H9 (cell line): ENCODE results near the gene CATSPERB. TPM values are rescaled to one million over a fixed set of nuclear protein-coding genes. Genes with fewer than 3 reads are reported as not detected.

Experiments used
- DNase-seq: peaks from one replicate; pipeline ENCODE4 v3.0.0-alpha.2; 2017
- H2AFZ ChIP-seq: one replicate; pipeline ENCODE4 v1.6.1; 2013; ENCODE audit warnings: mild to moderate bottlenecking, low read length, control low read depth, moderate library complexity
- H2AK5ac ChIP-seq: 2 replicates; pipeline ENCODE4 v1.6.1; 2013; ENCODE audit warnings: low read length, control low read depth, mixed read lengths; ENCODE audit not compliant: insufficient read length
- H2BK120ac ChIP-seq: one replicate; pipeline ENCODE4 v1.6.1; 2013; ENCODE audit warnings: low read depth, mild to moderate bottlenecking, low read length, control low read depth, inconsistent platforms; ENCODE audit not compliant: poor library complexity, severe bottlenecking
- H2BK12ac ChIP-seq: 2 replicates; pipeline ENCODE4 v1.6.1; 2013; ENCODE audit warnings: low read length, control low read depth, mixed read lengths, low read depth; ENCODE audit not compliant: insufficient read length
- H2BK15ac ChIP-seq: 2 replicates; pipeline ENCODE4 v1.6.1; 2013; ENCODE audit warnings: low read depth, low read length, control low read depth
- H2BK20ac ChIP-seq: one replicate; pipeline ENCODE4 v1.6.1; 2013; ENCODE audit warnings: low read depth, mild to moderate bottlenecking, low read length, control low read depth, inconsistent platforms; ENCODE audit not compliant: poor library complexity, severe bottlenecking
- H2BK5ac ChIP-seq: 2 replicates; pipeline ENCODE4 v1.6.1; 2013; ENCODE audit warnings: low read length, control low read depth, mixed read lengths; ENCODE audit not compliant: insufficient read length
- H3K14ac ChIP-seq: 2 replicates; pipeline ENCODE4 v1.6.1; 2013; ENCODE audit warnings: low read length, control low read depth; ENCODE audit not compliant: insufficient read depth
- H3K18ac ChIP-seq: 2 replicates; pipeline ENCODE4 v1.6.1; 2013; ENCODE audit warnings: low read depth, mild to moderate bottlenecking, mixed read lengths, low read length, control low read depth; ENCODE audit not compliant: insufficient read length
- H3K23ac ChIP-seq: 2 replicates; pipeline ENCODE4 v1.6.1; 2013; ENCODE audit warnings: low read length, control low read depth, mixed read lengths, low read depth; ENCODE audit not compliant: insufficient read length
- H3K23me2 ChIP-seq: 2 replicates; pipeline ENCODE4 v1.6.1; 2013; ENCODE audit warnings: low read depth, mild to moderate bottlenecking, mixed read lengths, low read length, control low read depth; ENCODE audit not compliant: insufficient read length, poor library complexity, severe bottlenecking
- H3K27ac ChIP-seq: 2 replicates; pipeline ENCODE4 v1.5.1; 2013; ENCODE audit warnings: low read length, control low read depth, mixed read lengths, low read depth; ENCODE audit not compliant: insufficient read length
- H3K27me3 ChIP-seq: 2 replicates; pipeline ENCODE4 v1.6.1; 2013; ENCODE audit warnings: low read length, control low read depth, inconsistent platforms; ENCODE audit not compliant: insufficient read depth
- H3K4ac ChIP-seq: 2 replicates; pipeline ENCODE4 v1.6.1; 2013; ENCODE audit warnings: low read depth, mild to moderate bottlenecking, control low read depth, inconsistent platforms, low read length, moderate library complexity
- H3K4me1 ChIP-seq: 2 replicates; pipeline ENCODE4 v1.6.1; 2013; ENCODE audit warnings: low read length, control low read depth, inconsistent platforms; ENCODE audit not compliant: insufficient read depth
- H3K4me2 ChIP-seq: 2 replicates; pipeline ENCODE4 v1.6.1; 2013; ENCODE audit warnings: low read length, control low read depth, mixed read lengths; ENCODE audit not compliant: insufficient read length, insufficient read depth
- H3K56ac ChIP-seq: 2 replicates; pipeline ENCODE4 v1.6.1; 2013; ENCODE audit warnings: low read depth, mild to moderate bottlenecking, mixed read lengths, low read length, control low read depth; ENCODE audit not compliant: insufficient read length
- H3K79me1 ChIP-seq: 2 replicates; pipeline ENCODE4 v1.6.1; 2013; ENCODE audit warnings: low read depth, mild to moderate bottlenecking, moderate library complexity, low read length, control low read depth, inconsistent platforms; ENCODE audit not compliant: insufficient read depth, poor library complexity, severe bottlenecking
- H3K79me2 ChIP-seq: 2 replicates; pipeline ENCODE4 v1.6.1; 2013; ENCODE audit warnings: low read length, control low read depth, inconsistent platforms; ENCODE audit not compliant: insufficient read depth
- H3K9ac ChIP-seq: 2 replicates; pipeline ENCODE4 v1.6.1; 2013; ENCODE audit warnings: low read length, control low read depth, mixed read lengths; ENCODE audit not compliant: insufficient read length; ENCODE audit errors: extremely low read depth
- H3K9me3 ChIP-seq: one replicate; pipeline ENCODE4 v1.6.1; 2013; ENCODE audit warnings: low read depth, low read length, inconsistent platforms; ENCODE audit not compliant: control insufficient read depth
- H3T11ph ChIP-seq: one replicate; pipeline ENCODE4 v1.6.1; 2013; ENCODE audit warnings: mild to moderate bottlenecking, low read length, control low read depth, inconsistent platforms
- H4K20me1 ChIP-seq: one replicate; pipeline ENCODE4 v1.6.1; 2013; ENCODE audit not compliant: control insufficient read depth, insufficient read length, insufficient read depth
- H4K5ac ChIP-seq: 2 replicates; pipeline ENCODE4 v1.6.1; 2013; ENCODE audit warnings: low read depth, mild to moderate bottlenecking, mixed read lengths, low read length, control low read depth; ENCODE audit not compliant: insufficient read length
- H4K8ac ChIP-seq: replicated peaks from 2 replicates; pipeline ENCODE4 v1.6.1; 2013; ENCODE audit warnings: low read length, control low read depth, mixed read lengths, low read depth; ENCODE audit not compliant: insufficient read length
- H4K91ac ChIP-seq: 2 replicates; pipeline ENCODE4 v1.6.1; 2013; ENCODE audit warnings: low read depth, mild to moderate bottlenecking, moderate library complexity, mixed read lengths, low read length, control low read depth; ENCODE audit not compliant: insufficient read length
- H3K27ac Mint-ChIP-seq, 3 experiments: 2 replicates in 2 of 3; 3 replicates in 1 of 3; pipeline ENCODE4 v1.8.0; 2020 to 2021; ENCODE audit warnings: mixed read lengths in 3 of 3, mild to moderate bottlenecking in 1 of 3, moderate library complexity in 1 of 3
- H3K27me3 Mint-ChIP-seq: 2 replicates; pipeline ENCODE4 v1.8.0; 2021; ENCODE audit warnings: low read depth, mild to moderate bottlenecking, moderate library complexity, mixed read lengths
- H3K36me3 Mint-ChIP-seq, 3 experiments: 2 replicates in 2 of 3; 3 replicates in 1 of 3; pipeline ENCODE4 v1.8.0; 2020 to 2021; ENCODE audit warnings: low read depth in 3 of 3, mixed read lengths in 3 of 3; ENCODE audit not compliant: insufficient read depth in 1 of 3
- H3K4me1 Mint-ChIP-seq, 2 experiments: 2 replicates each; pipeline ENCODE4 v1.8.0; 2020; ENCODE audit warnings: mixed read lengths in 2 of 2
- H3K4me3 Mint-ChIP-seq, 2 experiments: 2 replicates in 1 of 2; 3 replicates in 1 of 2; pipeline ENCODE4 v1.8.0; 2020 to 2021; ENCODE audit warnings: mild to moderate bottlenecking in 2 of 2, mixed read lengths in 2 of 2, moderate library complexity in 1 of 2
- H3K9me3 Mint-ChIP-seq, 2 experiments: 2 replicates in 1 of 2; 3 replicates in 1 of 2; pipeline ENCODE4 v1.8.0; 2020; ENCODE audit warnings: mild to moderate bottlenecking in 2 of 2, mixed read lengths in 2 of 2, moderate library complexity in 1 of 2
- CTCF ChIP-seq: fragments of 200-600 bp; sonication (generic); conservative IDR thresholded peaks from 3 replicates; pipeline ENCODE4 v1.8.0; 2021; ENCODE audit warnings: antibody characterized with exemption, mild to moderate bottlenecking
- WGBS: extraction: QIAGEN DNeasy Blood & Tissue Kit; methylation state at CpG from one replicate; pipeline ENCODE4 v1.1.7; 2013; ENCODE audit warnings: missing lambda C conversion rate, low lambda C conversion rate, mixed read lengths; ENCODE audit not compliant: insufficient read length; ENCODE audit errors: extremely low coverage; 5-methylcytosine and 5-hydroxymethylcytosine counted together
- total RNA-seq: library from RNA; stranded (reverse); gene quantifications from 2 replicates; pipeline ENCODE4 v1.2.1, GENCODE V29; 2021

The CATSPERB gene
- total RNA-seq, 1 experiment from 2014 or later = 0.48 TPM

- no CpG with 5 or more reads among the region's 5 CpGs for WGBS
Observed at GRCh38 chr14:91732439-91732838, 553 bp upstream of the CATSPERB start.

More at GRCh38 chr14:91732439-91732838, 553 bp upstream of the CATSPERB start:
- Mint-ChIP-seq H3K4me1 (no peaks in the 10 kb centered on the region), H3K27me3 (no peaks in the 10 kb centered on the region; the same call in 1 of the 2 replicates), H3K36me3 (no peaks in the 10 kb centered on the region), H3K9me3 (no peaks in the 10 kb centered on the region), H3K27ac (peak overlapping the region in 1 of 3 experiments; percentile 32; a peak in 1 of 7 replicates), H3K4me3 (no peak overlapping the region)
- Histone ChIP-seq H2AK5ac (no peak overlapping the region), H3K4me1 (no peaks in the 10 kb centered on the region), H4K8ac (no peak overlapping the region), H4K5ac (no peak overlapping the region), H3K27me3 (no peaks in the 10 kb centered on the region), H3K4ac (no peak overlapping the region), H2BK15ac (no peak overlapping the region), H3K4me2 (no peak overlapping the region), H3K14ac (no peak overlapping the region), H4K20me1 (no peaks in the 10 kb centered on the region), H3K79me2 (no peaks in the 10 kb centered on the region), H2BK12ac (no peak overlapping the region), H3K79me1 (no peaks in the 10 kb centered on the region), H2BK20ac (no peak overlapping the region), H2BK5ac (no peak overlapping the region), H3K18ac (no peak overlapping the region), H3K56ac (no peak overlapping the region), H3K9me3 (no peaks in the 10 kb centered on the region), H3T11ph (no peak overlapping the region), H3K9ac (no peak overlapping the region), H2BK120ac (no peak overlapping the region), H3K27ac (no peak overlapping the region), H4K91ac (no peak overlapping the region), H3K23ac (no peak overlapping the region), H3K23me2 (no peaks in the 10 kb centered on the region), H2AFZ (no peak overlapping the region)
- no peak for TF ChIP-seq CTCF
- no peak for DNase-seq
